HepG2 (cell line): ENCODE measurements around the gene ZNF343. TPM values are rescaled to one million over a fixed set of nuclear protein-coding genes. Genes with fewer than 3 reads are reported as not detected.

Experiments used
- ARNTL ChIP-seq: sonication (generic); formaldehyde crosslinking; IDR thresholded peaks from 2 replicates; pipeline ENCODE4 v1.4.0; 2020; ENCODE audit warnings: mild to moderate bottlenecking, missing genetic modification reagents
- CCAR2 ChIP-seq: fragments of 200-400 bp; formaldehyde crosslinking; optimal IDR thresholded peaks from 2 replicates; pipeline ENCODE3; 2018; ENCODE audit warnings: low read depth, mild to moderate bottlenecking, low read length, moderate library complexity
- HDAC6 ChIP-seq: fragments of 200-600 bp; sonication (generic); IDR thresholded peaks from 2 replicates; pipeline ENCODE4 v1.7.0; 2017; ENCODE audit warnings: mild to moderate bottlenecking, antibody characterized with exemption, low read length, low read depth
- ISX ChIP-seq: sonication (generic); formaldehyde crosslinking; conservative IDR thresholded peaks from 2 replicates; pipeline ENCODE4 v1.5.0; 2020; ENCODE audit warnings: missing genetic modification reagents
- MTA3 ChIP-seq: sonication (generic); formaldehyde crosslinking; IDR thresholded peaks from 2 replicates; pipeline ENCODE4 v1.4.0; 2020; ENCODE audit warnings: missing genetic modification reagents
- NR3C1 ChIP-seq: sonication (generic); formaldehyde crosslinking; IDR thresholded peaks from 2 replicates; pipeline ENCODE4 v1.4.0; 2020; ENCODE audit warnings: missing genetic modification reagents
- POGZ ChIP-seq: sonication (generic); formaldehyde crosslinking; IDR thresholded peaks from 2 replicates; pipeline ENCODE4 v1.4.0; 2020; ENCODE audit warnings: mild to moderate bottlenecking, missing genetic modification reagents
- SOX13 ChIP-seq, 3 experiments: fragments of 450-650 bp in 1 of 3; sonication (generic) in 1 of 3; formaldehyde crosslinking in 1 of 3; IDR thresholded peaks in 2 of 3; conservative IDR thresholded peaks in 1 of 3; 2 replicates each; pipeline versions ENCODE4 v1.5.0 to v1.6.1; 2016 to 2020; ENCODE audit warnings: antibody characterized with exemption in 1 of 3, mild to moderate bottlenecking in 1 of 3, missing compliant biosample characterization in 1 of 3, missing genetic modification reagents in 1 of 3, moderate library complexity in 1 of 3
- TARDBP ChIP-seq: sonication (generic); formaldehyde crosslinking; IDR thresholded peaks from 2 replicates; pipeline ENCODE4 v1.8.0; 2022; ENCODE audit warnings: mild to moderate bottlenecking, missing genetic modification reagents
- TBP ChIP-seq: sonication (generic); formaldehyde crosslinking; IDR thresholded peaks from 2 replicates; pipeline ENCODE4 v1.5.0; 2020; ENCODE audit warnings: missing genetic modification reagents
- ZFP90 ChIP-seq: sonication (generic); formaldehyde crosslinking; IDR thresholded peaks from 2 replicates; pipeline ENCODE4 v1.8.0; 2022; ENCODE audit warnings: missing genetic modification reagents, mild to moderate bottlenecking, inconsistent platforms, borderline replicate concordance
- ZFY ChIP-seq: sonication (generic); formaldehyde crosslinking; IDR thresholded peaks from 2 replicates; pipeline ENCODE4 v1.4.0; 2020; ENCODE audit warnings: missing genetic modification reagents
- ZKSCAN8 ChIP-seq: IDR thresholded peaks from 2 replicates; pipeline ENCODE4 v1.6.1; 2016; ENCODE audit warnings: borderline replicate concordance, missing genetic modification reagents, missing compliant biosample characterization
- ZNF34 ChIP-seq: sonication (generic); formaldehyde crosslinking; IDR thresholded peaks from 2 replicates; pipeline ENCODE4 v1.4.0; 2020; ENCODE audit warnings: mild to moderate bottlenecking, missing genetic modification reagents, borderline replicate concordance
- ZNF343 ChIP-seq: sonication (generic); formaldehyde crosslinking; IDR thresholded peaks from 2 replicates; pipeline ENCODE4 v1.4.0; 2020; ENCODE audit warnings: mild to moderate bottlenecking, missing genetic modification reagents
- ZNF660 ChIP-seq: sonication (generic); formaldehyde crosslinking; IDR thresholded peaks from 2 replicates; pipeline ENCODE4 v1.5.1; 2020; ENCODE audit warnings: mild to moderate bottlenecking, low read depth, missing genetic modification reagents, borderline replicate concordance
- ZNF737 ChIP-seq: sonication (generic); formaldehyde crosslinking; IDR thresholded peaks from 2 replicates; pipeline ENCODE4 v1.5.0; 2020; ENCODE audit warnings: missing genetic modification reagents, mild to moderate bottlenecking, borderline replicate concordance
- ZSCAN31 ChIP-seq: sonication (generic); formaldehyde crosslinking; IDR thresholded peaks from 2 replicates; pipeline ENCODE4 v1.5.0; 2020; ENCODE audit warnings: low read depth, mild to moderate bottlenecking, missing genetic modification reagents
- polyA plus RNA-seq, 8 experiments: library from polyadenylated mRNA; depleted of rRNA in 3 of 8; stranded (reverse) in 7 of 8; unstranded in 1 of 8; fragments of >200 nt; fragmentation: Illumina TruSeq in 4 of 8; extraction: Trizol in 4 of 8; gene quantifications; 2 replicates each; pipeline versions ENCODE4 v1.2.1 to v1.2.3, GENCODE V29; 2011 to 2016; ENCODE audit warnings: low read depth in 4 of 8, missing spikeins in 1 of 8, mixed read lengths in 1 of 8; ENCODE audit not compliant: insufficient read depth in 1 of 8
- total RNA-seq, 5 experiments: library from RNA; depleted of rRNA; stranded (reverse); fragments of >200 nt; fragmentation: Illumina TruSeq; extraction: Trizol; gene quantifications; 2 replicates each; pipeline ENCODE4 v1.2.3, GENCODE V29; 2016; ENCODE audit warnings: low read depth in 1 of 5
- TF ChIP-seq, protein P1 (sequence below): sonication (generic); formaldehyde crosslinking; IDR thresholded peaks from 2 replicates; pipeline ENCODE4 v1.5.1; 2020; ENCODE audit warnings: mild to moderate bottlenecking, moderate library complexity, missing genetic modification reagents
- TF ChIP-seq, protein P2 (sequence below): sonication (generic); formaldehyde crosslinking; IDR thresholded peaks from 2 replicates; pipeline ENCODE4 v1.4.0; 2020; ENCODE audit warnings: mild to moderate bottlenecking, low read depth, missing genetic modification reagents
- TF ChIP-seq, protein P3 (sequence below): sonication (generic); formaldehyde crosslinking; IDR thresholded peaks from 2 replicates; pipeline ENCODE4 v1.5.1; 2020; ENCODE audit warnings: mild to moderate bottlenecking, missing genetic modification reagents, borderline replicate concordance
- TF ChIP-seq, protein P4 (sequence below): sonication (generic); formaldehyde crosslinking; IDR thresholded peaks from 2 replicates; pipeline ENCODE4 v1.4.0; 2020; ENCODE audit warnings: missing genetic modification reagents

The ZNF343 gene
- total and polyA plus RNA-seq, 2 of the 13 experiments (the other 11 are each of a cell fraction or from before 2014, with no cell fraction given) = 16.4 to 22.1 TPM

DNA sequence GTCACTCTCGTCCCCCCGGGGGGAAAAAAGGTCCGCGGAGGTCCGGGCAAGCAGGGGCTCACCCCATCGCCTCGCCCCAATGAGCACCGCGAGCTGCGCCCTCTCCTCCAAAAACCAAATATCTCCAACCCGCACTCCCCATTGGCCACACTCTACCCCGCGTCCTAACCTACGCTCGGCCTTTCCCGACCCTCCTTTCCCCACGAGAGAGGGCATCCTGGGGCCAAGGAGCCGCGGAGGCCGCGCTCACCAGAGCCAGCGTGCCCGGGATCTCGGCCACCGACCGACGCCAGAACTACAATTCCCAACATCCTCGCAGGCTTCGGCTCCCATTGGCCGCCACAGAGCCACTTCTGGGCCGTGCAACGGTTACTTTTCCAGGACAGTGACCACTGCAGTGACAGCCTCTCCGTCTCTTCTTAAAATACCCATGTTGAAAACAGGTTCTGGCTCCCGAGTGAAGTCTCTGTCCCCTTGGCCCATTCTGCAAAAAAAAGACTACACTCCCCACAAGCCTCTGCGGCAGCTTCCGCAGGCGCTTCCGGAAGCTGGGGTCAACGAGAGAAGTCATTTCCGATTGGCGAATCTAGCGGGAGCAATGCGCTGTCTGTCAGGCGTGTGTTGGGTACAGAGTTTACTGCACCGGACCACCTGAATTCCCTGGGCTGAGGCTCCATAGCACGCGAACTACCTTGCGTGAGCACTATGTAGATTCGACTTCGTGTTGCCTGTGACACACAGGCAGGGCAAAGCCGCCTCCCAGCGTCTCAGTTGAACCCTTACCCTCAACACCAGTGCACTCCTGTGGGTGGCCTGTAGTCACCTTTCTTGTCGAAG is at the start of gene ZNF343 (continued):
- TF ChIP-seq, protein P1, sequence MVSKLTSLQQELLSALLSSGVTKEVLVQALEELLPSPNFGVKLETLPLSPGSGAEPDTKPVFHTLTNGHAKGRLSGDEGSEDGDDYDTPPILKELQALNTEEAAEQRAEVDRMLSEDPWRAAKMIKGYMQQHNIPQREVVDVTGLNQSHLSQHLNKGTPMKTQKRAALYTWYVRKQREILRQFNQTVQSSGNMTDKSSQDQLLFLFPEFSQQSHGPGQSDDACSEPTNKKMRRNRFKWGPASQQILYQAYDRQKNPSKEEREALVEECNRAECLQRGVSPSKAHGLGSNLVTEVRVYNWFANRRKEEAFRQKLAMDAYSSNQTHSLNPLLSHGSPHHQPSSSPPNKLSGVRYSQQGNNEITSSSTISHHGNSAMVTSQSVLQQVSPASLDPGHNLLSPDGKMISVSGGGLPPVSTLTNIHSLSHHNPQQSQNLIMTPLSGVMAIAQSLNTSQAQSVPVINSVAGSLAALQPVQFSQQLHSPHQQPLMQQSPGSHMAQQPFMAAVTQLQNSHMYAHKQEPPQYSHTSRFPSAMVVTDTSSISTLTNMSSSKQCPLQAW (CRISPR knock-in tag) = peak; percentile 70
- TF ChIP-seq NR3C1 (CRISPR knock-in tag) (no peak), TBP (CRISPR knock-in tag) (no peak), ISX (CRISPR knock-in tag) (peak; percentile 59; the same call in 1 of the 2 replicates), CCAR2 (no peak), TARDBP (peak; percentile 76; the same call in 1 of the 2 replicates), ZSCAN31 (CRISPR knock-in tag) (peak; percentile 23), ZKSCAN8 (CRISPR knock-in tag) (peak; percentile 22; the same call in 1 of the 2 replicates), ZNF660 (CRISPR knock-in tag) (no peak), HDAC6 (no peak), ZFP90 (CRISPR knock-in tag) (no peak; the same call in 1 of the 2 replicates), ZNF737 (peak; percentile 72; the same call in 1 of the 2 replicates), POGZ (CRISPR knock-in tag) (no peak; the same call in 1 of the 2 replicates), ZNF34 (CRISPR knock-in tag) (no peak), ZFY (peak; percentile 99), MTA3 (CRISPR knock-in tag) (no peak), SOX13 (IDR thresholded peaks at IDR 0.05) (peak; percentile 56; the same call in 1 of the 2 replicates), SOX13 (CRISPR knock-in tag; conservative IDR thresholded peaks at IDR 0.05 in 1 of 2, IDR thresholded peaks at IDR 0.05 in 1 of 2) (peak in 1 of 2 experiments; percentile 53; a peak in 1 of 4 replicates), ZNF343 (CRISPR knock-in tag) (no peak; the same call in 1 of the 2 replicates), ARNTL (CRISPR knock-in tag) (no peak; the same call in 1 of the 2 replicates)
- TF ChIP-seq, protein P2, sequence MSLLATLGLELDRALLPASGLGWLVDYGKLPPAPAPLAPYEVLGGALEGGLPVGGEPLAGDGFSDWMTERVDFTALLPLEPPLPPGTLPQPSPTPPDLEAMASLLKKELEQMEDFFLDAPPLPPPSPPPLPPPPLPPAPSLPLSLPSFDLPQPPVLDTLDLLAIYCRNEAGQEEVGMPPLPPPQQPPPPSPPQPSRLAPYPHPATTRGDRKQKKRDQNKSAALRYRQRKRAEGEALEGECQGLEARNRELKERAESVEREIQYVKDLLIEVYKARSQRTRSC = no peak; the same call in 1 of the 2 replicates
- TF ChIP-seq, protein P3, sequence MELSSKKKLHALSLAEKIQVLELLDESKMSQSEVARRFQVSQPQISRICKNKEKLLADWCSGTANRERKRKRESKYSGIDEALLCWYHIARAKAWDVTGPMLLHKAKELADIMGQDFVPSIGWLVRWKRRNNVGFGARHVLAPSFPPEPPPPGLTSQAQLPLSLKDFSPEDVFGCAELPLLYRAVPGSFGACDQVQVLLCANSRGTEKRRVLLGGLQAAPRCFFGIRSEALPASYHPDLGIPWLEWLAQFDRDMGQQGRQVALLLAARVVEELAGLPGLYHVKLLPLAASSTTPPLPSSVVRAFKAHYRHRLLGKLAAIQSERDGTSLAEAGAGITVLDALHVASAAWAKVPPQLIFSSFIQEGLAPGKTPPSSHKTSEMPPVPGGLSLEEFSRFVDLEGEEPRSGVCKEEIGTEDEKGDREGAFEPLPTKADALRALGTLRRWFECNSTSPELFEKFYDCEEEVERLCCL (CRISPR knock-in tag) = peak; percentile 85; the same call in 1 of the 2 replicates
- TF ChIP-seq, protein P4, sequence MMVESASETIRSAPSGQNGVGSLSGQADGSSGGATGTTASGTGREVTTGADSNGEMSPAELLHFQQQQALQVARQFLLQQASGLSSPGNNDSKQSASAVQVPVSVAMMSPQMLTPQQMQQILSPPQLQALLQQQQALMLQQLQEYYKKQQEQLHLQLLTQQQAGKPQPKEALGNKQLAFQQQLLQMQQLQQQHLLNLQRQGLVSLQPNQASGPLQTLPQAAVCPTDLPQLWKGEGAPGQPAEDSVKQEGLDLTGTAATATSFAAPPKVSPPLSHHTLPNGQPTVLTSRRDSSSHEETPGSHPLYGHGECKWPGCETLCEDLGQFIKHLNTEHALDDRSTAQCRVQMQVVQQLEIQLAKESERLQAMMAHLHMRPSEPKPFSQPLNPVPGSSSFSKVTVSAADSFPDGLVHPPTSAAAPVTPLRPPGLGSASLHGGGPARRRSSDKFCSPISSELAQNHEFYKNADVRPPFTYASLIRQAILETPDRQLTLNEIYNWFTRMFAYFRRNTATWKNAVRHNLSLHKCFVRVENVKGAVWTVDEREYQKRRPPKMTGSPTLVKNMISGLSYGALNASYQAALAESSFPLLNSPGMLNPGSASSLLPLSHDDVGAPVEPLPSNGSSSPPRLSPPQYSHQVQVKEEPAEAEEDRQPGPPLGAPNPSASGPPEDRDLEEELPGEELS (CRISPR knock-in tag) = peak; percentile 52
